GM12878 (cell line): ENCODE data around the gene LARP7. TPM values are rescaled to one million over a fixed set of nuclear protein-coding genes. Genes with fewer than 3 reads are reported as not detected.

ENCODE experiments used
- ATAC-seq: fragments of 200-7000 bp; cut with Tn5 transposase; 3 replicates; pipeline ENCODE4 v1.9.1; 2020; ENCODE audit warnings: mild to moderate bottlenecking, moderate library complexity
- BruUV-seq: library from RNA; stranded (reverse); fragments of 400-500 nt; replicated peaks from 2 replicates; lab custom pipeline; 2021; lab: Mats Ljungman, UMichigan
- CTCF ChIA-PET: fragments of 300-600 bp; sonication (Branson Sonifier 250); formaldehyde crosslinking; extraction: SDS; loops from one replicate; lab custom pipeline; 2021; ENCODE audit warnings: inconsistent platforms; lab: Yijun Ruan, JAX
- POLR2A ChIA-PET: fragments of 350-600 bp; formaldehyde crosslinking; extraction: SDS; loops from one replicate; lab custom pipeline; 2021; ENCODE audit warnings: inconsistent platforms; lab: Charles Lee
- RAD21 ChIA-PET: fragments of 300-600 bp; sonication (Branson Sonifier 250); formaldehyde crosslinking; loops from one replicate; lab custom pipeline; 2023; ENCODE audit warnings: antibody characterized with exemption; ENCODE audit not compliant: unreplicated experiment; lab: Charles Lee
- SMC1A ChIA-PET: fragments of 300-600 bp; sonication (Branson Sonifier 250); formaldehyde crosslinking; loops from one replicate; lab custom pipeline; 2023; ENCODE audit not compliant: unreplicated experiment, uncharacterized antibody; lab: Charles Lee
- DNase-seq: peaks from one replicate; pipeline ENCODE4 v3.0.0-alpha.2; 2011; ENCODE audit warnings: low read depth, low spot score
- FAIRE-seq: peaks from 3 replicates; lab custom pipeline; 2011; peaks lifted over from hg19 to GRCh38; lab: Jason Lieb, UNC
- H2AFZ ChIP-seq: 2 replicates; pipeline ENCODE4 v1.6.0; 2011; ENCODE audit warnings: low read depth, low read length, control low read depth; ENCODE audit not compliant: control insufficient read depth
- H3K27ac ChIP-seq: 2 replicates; pipeline ENCODE4 v1.5.1; 2011; ENCODE audit warnings: control low read depth; ENCODE audit not compliant: control insufficient read depth, insufficient read depth
- H3K27me3 ChIP-seq, 2 experiments: replicated peaks in 1 of 2; 2 replicates each; pipeline versions ENCODE4 v1.6.0 to v1.6.1; 2011; ENCODE audit warnings: low read length in 1 of 2; ENCODE audit not compliant: control insufficient read depth in 2 of 2, insufficient read depth in 2 of 2
- H3K36me3 ChIP-seq, 2 experiments: 2 replicates each; pipeline ENCODE4 v1.5.1; 2011; ENCODE audit warnings: low read length in 1 of 2; ENCODE audit not compliant: control insufficient read depth in 2 of 2, insufficient read depth in 2 of 2
- H3K4me1 ChIP-seq: 2 replicates; pipeline ENCODE4 v1.6.1; 2011; ENCODE audit warnings: mild to moderate bottlenecking, low read length, moderate library complexity, mixed read lengths; ENCODE audit not compliant: control insufficient read depth, insufficient read depth
- H3K4me2 ChIP-seq: 2 replicates; pipeline ENCODE4 v1.6.0; 2011; ENCODE audit warnings: control low read depth; ENCODE audit not compliant: control insufficient read depth, insufficient read depth
- H3K4me3 ChIP-seq: fragments of 200-600 bp; sonication (generic); 2 replicates; pipeline ENCODE4 v1.5.1; 2016
- H3K79me2 ChIP-seq: 2 replicates; pipeline ENCODE4 v1.6.0; 2011; ENCODE audit warnings: low read length; ENCODE audit not compliant: control insufficient read depth, insufficient read depth
- H3K9ac ChIP-seq: 2 replicates; pipeline ENCODE4 v1.8.0; 2011; ENCODE audit warnings: low read length, control low read depth, mixed read lengths; ENCODE audit not compliant: control insufficient read depth, insufficient read depth
- H3K9me3 ChIP-seq: replicated peaks from 3 replicates; pipeline ENCODE4 v1.5.1; 2011; ENCODE audit warnings: mild to moderate bottlenecking, low read length; ENCODE audit not compliant: control insufficient read depth, insufficient read depth
- H4K20me1 ChIP-seq: 2 replicates; pipeline ENCODE4 v1.6.0; 2011; ENCODE audit not compliant: control insufficient read depth, insufficient read depth
- ATF7 ChIP-seq: fragments of 450-650 bp; IDR thresholded peaks from 2 replicates; pipeline ENCODE4 v1.6.1; 2016; ENCODE audit warnings: low read depth, mild to moderate bottlenecking
- BCL11A ChIP-seq: IDR thresholded peaks from 2 replicates; pipeline ENCODE4 v1.6.1; 2011; ENCODE audit warnings: low read depth, low read length
- DPF2 ChIP-seq: fragments of 450-650 bp; IDR thresholded peaks from 2 replicates; pipeline ENCODE4 v1.6.1; 2017; ENCODE audit warnings: mild to moderate bottlenecking
- E2F8 ChIP-seq: fragments of 450-650 bp; IDR thresholded peaks from 2 replicates; pipeline ENCODE4 v1.6.1; 2018; ENCODE audit warnings: mild to moderate bottlenecking, low read depth, moderate library complexity; ENCODE audit not compliant: partially characterized antibody
- ETV6 ChIP-seq, 2 experiments: fragments of 450-650 bp in 1 of 2; IDR thresholded peaks in 1 of 2; conservative IDR thresholded peaks in 1 of 2; 2 replicates each; pipeline ENCODE4 v1.6.1; 2014; ENCODE audit warnings: antibody characterized with exemption in 1 of 2, borderline replicate concordance in 1 of 2, low read depth in 1 of 2, mild to moderate bottlenecking in 1 of 2, moderate library complexity in 1 of 2
- FOXM1 ChIP-seq: IDR thresholded peaks from 2 replicates; pipeline ENCODE4 v1.6.1; 2012; ENCODE audit warnings: low read depth, mild to moderate bottlenecking, inconsistent platforms, low read length, moderate library complexity
- IKZF2 ChIP-seq, 2 experiments: fragments of 450-650 bp; IDR thresholded peaks; 2 replicates each; pipeline ENCODE4 v1.6.1; 2017; ENCODE audit warnings: mild to moderate bottlenecking in 2 of 2, moderate library complexity in 2 of 2
- IRF3 ChIP-seq: fragments of 450-650 bp; IDR thresholded peaks from 2 replicates; pipeline ENCODE4 v1.6.1; 2014; ENCODE audit warnings: mild to moderate bottlenecking
- IRF4 ChIP-seq: IDR thresholded peaks from 2 replicates; pipeline ENCODE4 v1.6.1; 2011; ENCODE audit warnings: low read depth, low read length
- IRF5 ChIP-seq: fragments of 450-650 bp; IDR thresholded peaks from 2 replicates; pipeline ENCODE4 v1.6.1; 2017; ENCODE audit warnings: borderline replicate concordance
- MTA2 ChIP-seq: fragments of 450-650 bp; IDR thresholded peaks from 2 replicates; pipeline ENCODE4 v1.6.1; 2016; ENCODE audit warnings: low read depth, mild to moderate bottlenecking, moderate library complexity
- NBN ChIP-seq: fragments of 450-650 bp; IDR thresholded peaks from 2 replicates; pipeline ENCODE4 v1.6.1; 2016
- RAD51 ChIP-seq: fragments of 450-650 bp; IDR thresholded peaks from 2 replicates; pipeline ENCODE4 v1.6.1; 2016; ENCODE audit warnings: moderate library complexity, mild to moderate bottlenecking, inconsistent platforms
- RELB ChIP-seq: fragments of 450-650 bp; IDR thresholded peaks from 2 replicates; pipeline ENCODE4 v1.6.1; 2017; ENCODE audit warnings: low read depth, mild to moderate bottlenecking, moderate library complexity
- RUNX3 ChIP-seq: IDR thresholded peaks from 2 replicates; pipeline ENCODE4 v1.6.1; 2012; ENCODE audit warnings: low read length, inconsistent platforms
- SIN3A ChIP-seq: IDR thresholded peaks from 2 replicates; pipeline ENCODE4 v1.6.1; 2012; ENCODE audit warnings: low read depth, low read length, improper control_type of control experiment
- SPI1 ChIP-seq: IDR thresholded peaks from 2 replicates; pipeline ENCODE4 v1.6.1; 2011; ENCODE audit warnings: low read depth, mild to moderate bottlenecking, low read length, moderate library complexity, borderline replicate concordance; ENCODE audit not compliant: insufficient read depth
- ZSCAN29 ChIP-seq: fragments of 450-650 bp; IDR thresholded peaks from 2 replicates; pipeline ENCODE4 v1.6.1; 2017; ENCODE audit warnings: mild to moderate bottlenecking, moderate library complexity
- WGBS: methylation state at CpG from one replicate; pipeline ENCODE4 v1.1.6; 2016; ENCODE audit warnings: low lambda C conversion rate; ENCODE audit not compliant: insufficient replicate concordance, insufficient coverage; ENCODE audit errors: missing lambda C conversion rate; 5-methylcytosine and 5-hydroxymethylcytosine counted together
- in situ Hi-C: fragments of 300-500 bp; cut with MboI; formaldehyde crosslinking; loops from 9 replicates; pipeline ENCODE4 v1.14.3; 2018; ENCODE audit warnings: mixed read lengths
- intact Hi-C: fragments of 100-400 bp; cut with micrococcal nuclease; formaldehyde crosslinking; loops from one replicate; pipeline ENCODE4 v1.14.2; 2022; ENCODE audit not compliant: unreplicated experiment
- polyA plus RNA-seq, 11 experiments: library from polyadenylated mRNA; depleted of rRNA in 4 of 11; unstranded in 6 of 11; stranded (reverse) in 5 of 11; fragments of >200 nt; fragmentation: Nextera tagmentation in 4 of 11; fragmentation: Illumina TruSeq in 1 of 11; extraction: Ambion mirVana in 4 of 11; extraction: Trizol in 1 of 11; gene quantifications; 1 replicate in 1 of 11; 2 replicates in 10 of 11; pipeline versions ENCODE4 v1.2.1 to v1.2.3, GENCODE V29; 2011 to 2016; ENCODE audit warnings: inconsistent platforms in 2 of 11, missing spikeins in 2 of 11, low read depth in 1 of 11
- total RNA-seq, 4 experiments: library from RNA; depleted of rRNA in 3 of 4; stranded (reverse); fragments of >200 nt in 3 of 4; fragmentation: Illumina TruSeq in 1 of 4; extraction: Trizol in 1 of 4; gene quantifications; 2 replicates each; pipeline versions ENCODE4 v1.2.1 to v1.2.3, GENCODE V29; 2013 to 2021

LARP7 gene
- total and polyA plus RNA-seq, 10 of the 15 experiments (the other 5 are each of a cell fraction or from before 2014, with no cell fraction given): 27.8 to 107 (median 61.8) TPM

- no peak overlapping the region for H3K27ac ChIP-seq
- in situ Hi-C loops (no loop called here), intact Hi-C loops (no loop called here)
- RAD21 ChIA-PET: no interaction called here
- H3K4me3 ChIP-seq: no peak overlapping the region
- H3K4me1 ChIP-seq: peaks cover 3% of the 10 kb centered on the region; the same call in 1 of the 2 replicates
- DNase-seq (peak; percentile 46), ATAC-seq (peak; percentile 95), FAIRE-seq (peak; percentile 83)
- BruUV-seq: no TSS peak
- POLR2A ChIA-PET: interaction anchor here (0.6 kb wide), 1 partner anchor 271 kb away, joined by 4 read pairs; no protein-coding TSS in a partner anchor
- CTCF ChIA-PET: interaction anchor here (0.6 to 1.3 kb wide), 2 partner anchors 266 to 327 kb away, joined by 3 read pairs; no protein-coding TSS in a partner anchor
- no peak overlapping the region for H3K4me2 ChIP-seq
- H3K36me3 ChIP-seq: no peaks in the 10 kb centered on the region; a peak in 1 of 4 replicates
- no peaks in the 10 kb centered on the region for H3K9me3 ChIP-seq
- WGBS: 81% methylated on average over 5 of the region's 5 CpGs
- no peak overlapping the region for H2AFZ ChIP-seq
- no peaks in the 10 kb centered on the region for H3K27me3 ChIP-seq
- SMC1A ChIA-PET: no interaction called here
- no peaks in the 10 kb centered on the region for H4K20me1 ChIP-seq
- H3K9ac ChIP-seq: no peak overlapping the region
- no peaks in the 10 kb centered on the region for H3K79me2 ChIP-seq
- TF ChIP-seq DPF2 (peak; percentile 76), RUNX3 (peak; percentile 68), RELB (0 out of 2 replicates have a peak, but pooled peaks have one; percentile 37), FOXM1 (no peak), ATF7 (0 out of 2 replicates have a peak, but pooled peaks have one; percentile 17), SIN3A (no peak), IKZF2 (IDR thresholded peaks at IDR 0.05) (peak in 1 of 2 experiments; percentile 55; a peak in 2 of 4 replicates), IRF4 (peak; percentile 71; the same call in 1 of the 2 replicates), E2F8 (no peak), IRF5 (no peak), BCL11A (peak; percentile 68; the same call in 1 of the 2 replicates), ETV6 (conservative IDR thresholded peaks at IDR 0.05 in 1 of 2, IDR thresholded peaks at IDR 0.05 in 1 of 2; ENCODE audit: borderline replicate concordance in 1 of 2, low read depth in 1 of 2) (no peak), NBN (no peak), IRF3 (no peak), RAD51 (peak; percentile 21; the same call in 1 of the 2 replicates), MTA2 (peak; percentile 78), ZSCAN29 (no peak), SPI1 (peak; percentile 94)
These were observed 43.4 kb upstream of the LARP7 start for GRCh38 chr4:112593438-112594133.
